ENCODE measurements around the gene REST. TPM values are rescaled to one million over a fixed set of nuclear protein-coding genes. Genes with fewer than 3 reads are reported as not detected.

Gene REST
- total RNA-seq, 1 donor from 2014 or later, result 24.1 TPM

GRCh38 chr4:56979421-56980072 lies 71.8 kb downstream of the REST start:
- no peaks in the 10 kb centered on the region for H3K36me3 ChIP-seq
- peaks cover 91% of the 10 kb centered on the region for H3K4me1 ChIP-seq
- TF ChIP-seq, protein P1, sequence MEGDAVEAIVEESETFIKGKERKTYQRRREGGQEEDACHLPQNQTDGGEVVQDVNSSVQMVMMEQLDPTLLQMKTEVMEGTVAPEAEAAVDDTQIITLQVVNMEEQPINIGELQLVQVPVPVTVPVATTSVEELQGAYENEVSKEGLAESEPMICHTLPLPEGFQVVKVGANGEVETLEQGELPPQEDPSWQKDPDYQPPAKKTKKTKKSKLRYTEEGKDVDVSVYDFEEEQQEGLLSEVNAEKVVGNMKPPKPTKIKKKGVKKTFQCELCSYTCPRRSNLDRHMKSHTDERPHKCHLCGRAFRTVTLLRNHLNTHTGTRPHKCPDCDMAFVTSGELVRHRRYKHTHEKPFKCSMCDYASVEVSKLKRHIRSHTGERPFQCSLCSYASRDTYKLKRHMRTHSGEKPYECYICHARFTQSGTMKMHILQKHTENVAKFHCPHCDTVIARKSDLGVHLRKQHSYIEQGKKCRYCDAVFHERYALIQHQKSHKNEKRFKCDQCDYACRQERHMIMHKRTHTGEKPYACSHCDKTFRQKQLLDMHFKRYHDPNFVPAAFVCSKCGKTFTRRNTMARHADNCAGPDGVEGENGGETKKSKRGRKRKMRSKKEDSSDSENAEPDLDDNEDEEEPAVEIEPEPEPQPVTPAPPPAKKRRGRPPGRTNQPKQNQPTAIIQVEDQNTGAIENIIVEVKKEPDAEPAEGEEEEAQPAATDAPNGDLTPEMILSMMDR (IDR thresholded peaks at IDR 0.05; ENCODE audit: borderline replicate concordance), result no peak
- intact Hi-C loops (cut with micrococcal nuclease), result no loop called here
- peak overlapping the region; percentile 93 for H3K27ac ChIP-seq (replicated peaks)
- no peaks in the 10 kb centered on the region for H3K27me3 ChIP-seq (ENCODE audit: low read depth)
- no peaks in the 10 kb centered on the region for H3K9me3 ChIP-seq (replicated peaks)
- no peak for DNase-seq
- peak overlapping the region; percentile 96 for H3K4me3 ChIP-seq

- no peak overlapping the region for H3K27ac ChIP-seq (replicated peaks)
- no peaks in the 10 kb centered on the region for H3K9me3 ChIP-seq (replicated peaks)
- no peak overlapping the region for H3K4me3 ChIP-seq
- peaks cover 19% of the 10 kb centered on the region for H3K36me3 ChIP-seq
- peaks cover 80% of the 10 kb centered on the region for H3K4me1 ChIP-seq
- no peak for DNase-seq
- intact Hi-C loops (cut with micrococcal nuclease), result no loop called here
- TF ChIP-seq, protein P1 (IDR thresholded peaks at IDR 0.05; ENCODE audit: borderline replicate concordance), result no peak
- no peaks in the 10 kb centered on the region for H3K27me3 ChIP-seq (ENCODE audit: low read depth)
Observed at GRCh38 chr4:56981795-56982201, 74.1 kb downstream of the REST start.

- TF ChIP-seq, protein P1 (IDR thresholded peaks at IDR 0.05; ENCODE audit: borderline replicate concordance), result no peak
- peaks cover 59% of the 10 kb centered on the region for H3K36me3 ChIP-seq
- DNase-seq, result no peak
- intact Hi-C loops (cut with micrococcal nuclease), result no loop called here
- H3K9me3 ChIP-seq (replicated peaks), result no peaks in the 10 kb centered on the region
- no peaks in the 10 kb centered on the region for H3K27me3 ChIP-seq (ENCODE audit: low read depth)
- peaks cover 43% of the 10 kb centered on the region for H3K4me1 ChIP-seq
- H3K4me3 ChIP-seq, result no peak overlapping the region
- H3K27ac ChIP-seq (replicated peaks), result no peak overlapping the region
Observed at GRCh38 chr4:56986192-56986591, 78.5 kb downstream of the REST start.

DNA sequence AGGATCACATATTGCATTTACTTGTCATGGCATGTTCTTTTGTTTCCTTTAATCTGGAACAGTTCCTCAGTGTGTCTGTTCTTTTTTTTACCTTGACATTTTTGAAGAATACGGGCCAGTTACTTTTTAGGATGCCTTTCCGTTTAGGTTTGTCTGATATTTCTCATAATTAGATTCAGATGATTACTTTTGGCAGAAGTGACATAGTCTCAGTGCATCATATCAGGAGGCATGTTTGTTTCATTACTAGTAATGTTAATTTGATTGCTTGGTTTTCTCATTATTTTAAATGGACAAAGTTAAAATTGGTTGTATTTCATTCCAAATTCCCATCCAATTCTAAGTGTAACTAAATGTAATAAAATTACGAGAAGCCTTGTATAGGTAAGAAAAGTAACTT lies 79.3 kb downstream of the REST start:
- intact Hi-C loops (cut with micrococcal nuclease), result no loop called here
- H3K36me3 ChIP-seq, result peaks cover 66% of the 10 kb centered on the region
- DNase-seq, result no peak
- H3K9me3 ChIP-seq (replicated peaks), result no peaks in the 10 kb centered on the region
- TF ChIP-seq, protein P1 (IDR thresholded peaks at IDR 0.05; ENCODE audit: borderline replicate concordance), result no peak
- peaks cover 43% of the 10 kb centered on the region for H3K4me1 ChIP-seq
- no peak overlapping the region for H3K4me3 ChIP-seq
- no peaks in the 10 kb centered on the region for H3K27me3 ChIP-seq (ENCODE audit: low read depth)
- no peak overlapping the region for H3K27ac ChIP-seq (replicated peaks)

DNA sequence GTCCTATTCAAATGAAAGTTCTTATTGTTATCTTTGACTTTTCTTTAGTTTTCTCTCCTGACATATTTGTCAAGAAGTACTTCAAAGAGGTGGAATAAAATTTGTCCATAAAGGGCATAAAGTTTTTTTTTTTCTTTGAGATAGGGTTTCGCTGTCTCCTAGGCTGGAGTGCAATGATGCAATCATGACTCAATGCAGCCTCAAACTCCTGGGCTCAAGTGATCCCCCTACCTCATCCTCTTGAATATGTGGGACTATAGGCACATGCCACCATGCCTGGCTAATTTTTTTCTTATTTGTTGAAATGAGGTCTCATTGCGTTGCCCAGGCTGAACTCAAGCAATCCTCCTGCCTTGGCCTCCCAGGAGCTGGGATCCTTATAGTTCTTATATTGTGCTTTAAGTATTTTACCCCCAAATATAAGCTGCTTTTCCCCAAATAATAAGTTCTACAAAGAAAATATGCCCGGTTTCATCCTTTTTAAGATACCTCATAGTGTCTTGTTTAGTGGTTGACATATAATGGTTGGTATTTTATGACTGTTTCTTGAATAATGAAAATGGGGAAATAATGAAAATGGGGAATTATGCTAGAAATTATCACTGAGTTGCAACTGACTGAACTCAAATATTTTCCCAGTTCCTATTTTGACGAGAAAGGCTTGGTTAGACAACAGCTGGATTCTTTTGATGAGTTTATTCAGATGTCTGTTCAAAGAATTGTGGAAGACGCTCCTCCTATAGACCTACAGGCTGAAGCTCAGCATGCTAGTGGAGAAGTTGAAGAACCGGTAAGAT lies 82.6 kb downstream of the REST start:
- DNase-seq, result no peak
- TF ChIP-seq, protein P1 (IDR thresholded peaks at IDR 0.05; ENCODE audit: borderline replicate concordance), result no peak
- H3K27ac ChIP-seq (replicated peaks), result no peak overlapping the region
- H3K27me3 ChIP-seq (ENCODE audit: low read depth), result no peaks in the 10 kb centered on the region
- intact Hi-C loops (cut with micrococcal nuclease), result no loop called here
- H3K4me1 ChIP-seq, result peaks cover 20% of the 10 kb centered on the region
- H3K9me3 ChIP-seq (replicated peaks), result no peaks in the 10 kb centered on the region
- peaks cover 88% of the 10 kb centered on the region for H3K36me3 ChIP-seq
- H3K4me3 ChIP-seq, result no peak overlapping the region

Measured in left ventricle myocardium inferior (tissue), 1 donor.